Islet of Langerhans (tissue), 1 donor: ENCODE data around the gene STOML2.
"Not testable (repeated sequence)": the region's sequence is repeated elsewhere in the genome, so short reads cannot be mapped to it uniquely, and the experiment has no call there.

Source experiments
- FAIRE-seq: peaks from one replicate; lab custom pipeline; 2011; peaks lifted over from hg19 to GRCh38; lab: Jason Lieb, UNC

STOML2 gene, protein sequence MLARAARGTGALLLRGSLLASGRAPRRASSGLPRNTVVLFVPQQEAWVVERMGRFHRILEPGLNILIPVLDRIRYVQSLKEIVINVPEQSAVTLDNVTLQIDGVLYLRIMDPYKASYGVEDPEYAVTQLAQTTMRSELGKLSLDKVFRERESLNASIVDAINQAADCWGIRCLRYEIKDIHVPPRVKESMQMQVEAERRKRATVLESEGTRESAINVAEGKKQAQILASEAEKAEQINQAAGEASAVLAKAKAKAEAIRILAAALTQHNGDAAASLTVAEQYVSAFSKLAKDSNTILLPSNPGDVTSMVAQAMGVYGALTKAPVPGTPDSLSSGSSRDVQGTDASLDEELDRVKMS

DNA sequence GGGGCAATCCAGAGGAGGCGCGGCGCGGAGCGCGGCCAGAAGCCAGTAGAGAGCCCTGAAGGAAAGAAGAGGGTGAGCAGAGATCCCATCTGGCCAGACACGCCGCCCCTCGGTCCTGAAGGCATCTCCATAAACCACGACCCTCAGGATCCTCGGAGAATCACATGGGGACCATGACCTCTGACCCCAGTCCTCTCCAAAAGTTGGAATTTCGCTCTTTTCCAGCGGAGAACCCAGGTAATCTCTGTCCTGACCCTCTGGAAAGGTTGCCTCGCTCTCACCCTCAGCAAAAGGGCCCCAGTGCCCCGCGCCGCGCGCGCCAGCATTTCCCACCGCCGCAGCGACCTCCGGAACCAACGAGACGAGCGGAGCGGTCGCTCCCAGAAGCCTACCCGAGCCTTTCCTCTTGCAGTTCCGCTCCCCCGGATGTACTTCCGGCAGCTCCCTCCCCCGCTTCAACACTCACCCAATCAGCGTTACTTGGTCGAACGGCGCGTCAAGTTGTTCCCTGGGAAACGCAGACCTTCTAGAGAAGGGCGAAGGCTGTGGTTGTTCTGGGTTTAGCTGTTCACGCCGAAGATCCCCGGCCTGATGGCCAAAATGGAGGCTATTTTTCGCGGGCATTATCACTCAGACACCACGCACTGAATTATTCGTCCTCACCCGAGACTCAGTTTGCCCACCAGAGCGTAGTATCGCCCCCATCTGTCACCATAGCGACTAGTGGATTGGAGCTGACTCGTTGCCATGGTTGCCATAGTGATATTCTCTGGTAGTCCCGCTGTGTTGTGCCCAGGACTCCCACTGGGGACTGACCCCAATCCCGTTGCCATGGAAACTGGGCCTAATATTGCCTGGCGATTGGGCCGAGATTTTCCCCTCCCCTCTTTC lies at the start of gene STOML2:
Gene STOML2 (minus strand): TSS at position 363 of the 891 bp plus-strand sequence. CDS start 37 bp downstream, at position 326.
- FAIRE-seq: peak; percentile 96

DNA sequence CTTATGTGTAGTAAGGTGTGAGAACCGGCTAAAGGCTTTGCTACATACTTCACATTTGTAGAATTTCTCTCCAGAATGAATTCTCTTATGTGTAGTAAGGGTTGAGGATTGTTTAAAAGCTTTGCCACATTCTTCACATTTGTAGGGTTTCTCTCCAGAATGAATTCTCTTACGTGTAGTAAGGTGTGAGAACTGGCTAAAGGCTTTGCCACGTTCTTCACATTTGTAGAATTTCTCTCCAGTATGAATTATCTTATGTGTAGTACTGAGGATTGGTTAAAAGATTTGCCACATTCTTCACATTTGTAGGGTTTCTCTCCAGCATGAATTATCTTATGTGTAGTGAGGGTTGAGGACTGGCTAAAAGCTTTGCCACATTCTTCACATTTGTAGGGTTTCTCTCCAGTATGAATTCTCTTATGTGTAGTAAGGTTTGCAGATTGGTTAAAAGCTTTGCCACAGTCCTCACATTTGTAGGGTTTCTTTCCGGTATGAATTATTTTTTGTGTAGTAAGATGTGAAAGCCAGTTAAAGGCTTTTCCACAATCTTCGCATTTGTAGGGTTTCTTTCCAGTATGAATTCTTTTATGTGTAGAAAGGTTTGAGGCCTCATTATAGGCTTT lies 45.1 kb upstream of the STOML2 start:
- FAIRE-seq: not testable (repeated sequence)

DNA sequence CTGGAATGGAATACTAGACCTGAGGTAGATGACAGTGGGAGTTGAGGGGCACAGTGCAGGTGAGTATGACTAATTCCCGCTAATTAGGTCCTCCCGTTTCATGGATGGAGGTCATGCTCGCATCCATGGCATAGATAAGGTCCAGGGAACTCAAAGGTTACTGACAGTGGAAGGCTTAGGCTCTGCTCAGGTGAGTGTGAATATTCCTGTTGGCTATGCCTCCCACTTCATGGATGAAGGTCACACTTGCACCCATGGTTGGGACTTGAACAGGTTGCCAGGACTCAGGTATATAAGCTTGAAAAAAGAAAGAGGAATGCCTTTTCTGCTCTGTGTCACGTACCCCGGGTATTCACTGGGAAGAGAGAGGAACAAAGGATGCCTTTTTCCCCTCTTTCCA lies 39.1 kb upstream of the STOML2 start:
- no peak for FAIRE-seq

DNA sequence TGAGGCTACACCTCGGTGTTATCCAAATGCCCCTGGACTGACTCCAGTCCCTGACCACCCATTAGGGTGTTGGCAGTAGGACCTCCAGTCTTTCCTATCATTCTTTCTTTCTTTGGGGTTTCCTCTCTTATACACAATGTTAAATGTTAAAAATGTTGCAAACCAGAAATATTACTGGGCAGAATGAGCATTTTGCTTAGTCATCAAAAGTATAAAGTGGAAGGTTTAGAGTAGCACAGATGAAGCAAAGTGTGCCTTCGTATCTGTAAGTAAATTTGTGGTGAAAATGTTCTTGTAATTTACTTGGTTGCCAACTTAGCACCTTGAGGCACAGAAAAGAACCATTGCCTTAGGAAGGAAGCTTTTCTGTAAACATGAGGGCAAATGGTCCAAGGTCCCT lies 37.2 kb upstream of the STOML2 start:
- FAIRE-seq: no peak

DNA sequence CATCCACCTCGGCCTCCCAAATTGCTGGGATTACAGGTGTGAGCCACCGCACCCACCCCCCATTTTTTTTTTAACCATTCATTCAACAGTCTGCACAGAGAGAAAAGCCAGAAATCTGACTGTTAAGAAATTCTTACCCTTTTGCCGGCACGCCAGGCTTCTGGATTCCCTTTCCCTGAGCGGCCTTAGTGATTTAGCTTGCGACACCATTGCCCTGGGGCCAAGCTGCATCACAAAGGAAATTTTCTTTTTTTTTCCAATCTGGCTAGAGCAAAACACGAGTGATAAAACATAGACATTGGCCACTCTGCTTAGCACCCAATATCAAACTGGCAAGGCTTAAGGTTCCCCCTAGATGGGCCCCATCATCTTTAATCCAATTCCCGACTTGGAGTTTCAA lies 33.9 kb upstream of the STOML2 start:
- no peak for FAIRE-seq

DNA sequence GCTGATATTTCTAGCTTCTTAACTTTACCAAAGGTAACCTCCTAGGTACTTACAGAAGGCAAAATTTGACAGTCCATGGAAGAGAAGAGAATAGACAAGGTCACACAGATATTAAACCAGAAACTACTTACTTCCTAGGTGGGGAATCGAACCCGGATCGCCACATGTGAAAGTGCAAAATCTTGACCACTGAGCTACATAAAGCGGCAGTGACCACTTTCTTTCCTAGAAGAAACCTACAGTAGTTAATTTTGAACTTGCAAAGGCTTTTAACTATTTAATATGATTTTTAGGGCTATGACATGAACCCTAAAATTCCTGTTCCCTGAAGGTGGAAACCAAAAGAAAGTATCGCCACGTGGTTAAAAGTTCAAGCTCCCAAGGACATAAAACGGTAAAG lies 33.1 kb upstream of the STOML2 start:
- no peak for FAIRE-seq

DNA sequence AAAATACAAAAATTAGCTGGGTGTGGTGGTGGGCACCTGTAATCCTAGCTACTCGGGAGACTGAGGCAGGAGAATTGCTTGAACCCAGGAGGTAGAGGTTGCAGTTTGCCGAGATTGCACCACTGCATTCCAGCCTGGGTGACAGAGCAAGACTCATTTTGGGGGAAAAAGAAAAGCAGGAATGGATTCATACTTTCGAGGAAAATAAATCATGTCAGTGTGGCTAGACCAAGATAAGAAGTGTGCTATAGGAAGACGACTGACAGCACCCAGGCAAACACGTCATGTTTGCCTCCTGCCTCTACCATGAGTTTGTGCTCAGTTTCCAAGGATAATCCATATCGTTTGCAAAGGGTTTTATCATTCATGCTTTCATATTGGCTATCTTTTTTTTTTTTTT lies 32.0 kb upstream of the STOML2 start:
- FAIRE-seq: no peak

DNA sequence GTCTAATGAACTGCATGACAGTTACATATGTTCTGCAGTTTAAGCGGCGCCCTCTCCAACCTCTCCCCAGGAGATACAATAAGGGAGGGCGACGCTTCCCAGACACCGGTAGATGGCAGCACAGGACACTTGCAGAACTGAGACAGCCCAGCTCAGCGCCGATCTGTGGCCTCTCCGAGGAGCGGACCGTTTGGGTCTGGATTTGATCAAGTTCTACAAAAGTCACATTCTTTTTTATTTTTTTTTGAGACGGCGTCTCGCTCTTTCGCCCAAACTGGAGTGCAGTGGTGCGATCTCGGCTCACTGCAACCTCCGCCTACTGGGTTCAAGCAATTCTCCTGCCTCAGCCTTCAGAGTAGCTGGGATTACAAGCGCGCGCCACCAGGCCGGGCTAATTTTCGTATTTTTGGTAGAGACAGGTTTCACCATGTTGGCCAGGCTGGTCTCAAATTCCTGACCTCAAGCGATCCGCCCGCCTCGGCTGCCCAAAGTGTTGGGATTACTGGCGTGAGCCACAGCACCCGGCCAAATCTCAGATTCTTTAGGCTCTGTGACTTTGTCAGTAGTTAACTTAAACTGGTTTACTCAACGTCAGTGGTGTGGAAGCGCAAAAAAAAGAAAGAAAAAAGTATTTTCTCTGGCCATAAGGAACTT lies 14.1 kb upstream of the STOML2 start:
- no peak for FAIRE-seq

DNA sequence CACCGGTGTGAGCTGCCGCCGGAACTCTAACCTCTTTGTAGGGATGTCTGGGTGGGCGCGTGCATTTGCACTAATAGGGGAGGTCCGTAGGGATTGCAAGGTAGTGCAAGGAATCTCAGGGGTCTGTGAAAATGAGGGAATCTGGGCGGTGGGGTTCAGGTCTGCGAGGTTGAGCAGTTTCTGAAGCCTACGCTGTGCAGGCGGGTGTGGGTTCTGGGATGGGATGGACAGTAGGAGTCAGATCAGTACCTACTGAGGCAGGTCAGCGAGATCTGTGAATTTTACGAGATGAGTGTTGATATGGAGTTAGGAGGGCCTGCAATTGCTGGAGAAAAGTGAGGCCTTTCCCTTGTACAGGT lies 13.6 kb upstream of the STOML2 start:
- FAIRE-seq: no peak

DNA sequence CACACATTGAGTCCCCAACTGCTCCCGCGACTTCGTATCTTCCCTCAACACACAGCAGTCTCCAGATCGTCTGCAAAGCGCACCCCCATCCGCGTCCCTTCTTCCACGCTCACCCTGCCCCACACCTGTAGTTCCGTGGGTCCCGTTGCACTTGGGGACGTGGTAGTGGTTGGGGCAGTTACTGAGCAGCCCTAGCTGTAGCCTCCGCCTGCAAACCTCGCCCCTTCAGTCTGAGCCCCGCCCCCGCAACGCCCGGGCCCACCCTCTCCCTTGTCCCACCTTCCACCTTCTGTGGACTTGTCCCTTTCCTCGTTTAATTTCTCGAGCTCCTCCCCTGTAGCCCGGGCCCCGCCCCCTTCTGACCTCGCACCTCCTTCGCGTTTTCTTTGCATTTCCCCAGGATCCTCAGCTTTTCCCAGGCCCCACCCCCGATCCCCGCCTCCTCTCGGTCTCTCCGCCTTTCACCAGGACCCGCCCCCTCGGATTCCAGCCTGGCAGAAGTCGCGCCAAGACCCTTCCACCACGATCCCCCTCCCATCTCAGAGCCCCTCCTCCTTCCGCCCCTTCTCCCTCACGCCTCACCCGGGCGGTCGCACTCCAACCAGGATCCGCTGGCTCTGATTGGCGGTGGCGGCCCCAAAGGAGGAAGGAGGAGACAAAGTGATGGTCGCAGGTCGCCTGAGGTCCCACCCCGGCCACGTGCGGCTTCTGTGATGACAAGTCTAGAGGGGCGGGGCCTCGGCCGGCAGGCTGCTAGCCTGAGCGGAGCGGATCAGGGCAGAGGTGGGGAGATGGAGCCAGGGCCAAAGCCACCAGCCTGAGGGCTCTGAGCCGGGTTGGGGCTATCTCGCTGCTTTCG lies 13.0 kb upstream of the STOML2 start, which contains the start of gene ATOSB:
Gene ATOSB (minus strand): TSS at position 183 of the 859 bp plus-strand sequence. CDS start 7,588 bp downstream, outside the sequence.
- FAIRE-seq: no peak

DNA sequence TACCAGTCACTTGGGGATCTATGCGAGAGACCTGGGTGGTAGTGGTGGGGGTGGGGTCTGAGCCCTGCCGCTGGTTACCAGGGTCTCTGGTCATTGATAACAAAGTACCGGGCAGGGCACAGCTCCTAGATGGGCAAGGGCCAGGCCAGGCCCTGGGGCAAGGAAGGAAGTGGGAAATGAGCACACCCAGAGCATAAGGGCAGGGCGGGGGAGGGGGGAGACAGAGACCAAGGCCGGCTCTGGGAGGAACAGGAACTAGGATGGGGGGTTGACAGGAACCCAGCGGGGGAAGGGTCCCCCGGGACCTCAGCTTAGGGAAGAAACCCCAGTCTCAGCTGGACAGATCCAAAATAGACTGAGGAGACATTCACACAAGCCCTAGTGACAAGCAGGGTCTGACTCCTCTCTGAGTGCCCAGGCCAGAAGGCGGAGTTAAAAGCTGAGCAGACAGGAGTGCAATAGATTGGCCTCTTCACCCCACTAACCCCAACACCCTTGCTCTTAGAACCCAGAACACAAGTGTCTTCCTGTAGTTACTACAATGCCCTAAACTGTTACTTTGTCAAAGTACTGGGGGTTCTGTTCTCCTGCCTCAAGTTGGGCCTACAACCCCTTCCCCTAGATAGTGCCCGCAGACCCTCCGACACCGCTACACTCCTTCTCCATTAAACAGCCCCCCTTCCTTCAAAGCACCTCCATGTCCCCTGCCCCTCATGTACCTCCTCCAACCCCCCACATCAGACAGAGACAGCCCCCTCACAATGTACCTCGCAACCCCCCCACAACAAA lies 12.1 kb upstream of the STOML2 start:
- no peak for FAIRE-seq

DNA sequence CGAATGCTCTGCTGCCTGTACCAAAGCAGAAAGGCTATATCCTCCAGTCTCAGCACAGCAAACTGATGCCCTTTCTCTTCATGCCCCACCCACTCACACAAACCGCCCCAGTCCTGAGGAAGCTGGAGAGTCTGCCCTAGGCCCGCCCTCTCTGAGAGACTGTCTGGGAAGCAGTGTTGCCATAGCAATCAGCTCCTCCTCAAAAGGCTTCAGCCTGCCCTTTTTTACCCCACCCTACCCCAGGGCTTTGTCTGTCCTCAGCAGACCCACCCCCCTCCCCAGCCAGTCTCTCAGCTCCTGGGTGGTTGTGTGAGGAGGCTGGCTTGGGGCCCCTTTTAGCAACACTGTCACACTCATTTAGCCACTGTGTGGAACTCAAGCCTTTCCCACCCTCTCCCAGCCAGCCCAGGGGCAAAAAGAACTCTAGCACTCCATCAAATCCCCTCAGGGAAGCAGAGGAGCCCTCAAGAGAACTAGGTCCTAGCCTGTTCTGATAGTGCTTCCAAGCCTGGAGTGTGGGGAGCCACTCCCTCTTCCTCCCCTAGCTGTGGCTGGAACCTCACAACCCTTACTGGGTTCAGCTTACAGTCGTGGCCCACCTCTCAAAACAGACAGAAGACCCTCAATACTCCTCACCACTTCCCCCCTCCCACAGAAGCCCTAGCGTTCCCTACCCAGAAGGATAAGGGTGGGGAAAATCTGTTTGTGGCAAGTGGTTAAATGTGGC lies 11.3 kb upstream of the STOML2 start:
- FAIRE-seq: no peak

DNA sequence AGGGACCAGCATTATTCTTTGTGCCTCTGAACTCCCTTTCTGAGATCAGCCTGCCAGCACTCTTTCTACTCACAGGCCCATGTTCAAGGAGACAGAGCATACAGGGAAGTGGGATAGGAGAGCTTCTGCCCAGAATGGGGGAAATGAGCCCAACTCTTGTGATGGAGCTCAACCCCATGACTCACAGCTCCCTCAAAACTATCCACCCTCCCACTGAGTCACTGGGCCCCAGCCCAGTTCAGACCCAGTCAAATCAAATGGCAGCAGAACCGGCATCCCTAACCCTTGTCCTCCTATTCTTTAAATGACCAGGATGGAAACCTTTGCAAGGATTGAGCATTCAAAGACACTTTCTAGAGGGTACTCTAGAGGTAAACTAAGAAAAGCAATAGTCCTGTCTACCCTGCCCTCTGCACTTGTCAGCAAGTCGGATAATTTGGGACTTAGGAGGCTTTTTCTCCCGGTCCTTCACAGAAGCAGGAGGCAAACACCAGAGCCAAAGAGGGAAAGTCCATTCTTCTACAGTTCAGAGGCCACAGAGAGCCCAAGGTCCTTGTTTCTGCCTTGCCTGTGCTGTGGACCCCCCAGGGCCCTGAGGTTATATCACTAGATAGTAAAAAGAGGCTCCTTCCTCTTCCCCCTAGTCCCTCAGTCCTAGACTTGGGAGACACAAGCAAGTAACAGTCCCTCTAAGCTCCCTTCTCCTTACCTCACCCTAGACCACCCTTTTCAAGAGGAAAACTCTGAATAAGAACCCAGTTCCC lies 9.5 kb upstream of the STOML2 start:
- no peak for FAIRE-seq

DNA sequence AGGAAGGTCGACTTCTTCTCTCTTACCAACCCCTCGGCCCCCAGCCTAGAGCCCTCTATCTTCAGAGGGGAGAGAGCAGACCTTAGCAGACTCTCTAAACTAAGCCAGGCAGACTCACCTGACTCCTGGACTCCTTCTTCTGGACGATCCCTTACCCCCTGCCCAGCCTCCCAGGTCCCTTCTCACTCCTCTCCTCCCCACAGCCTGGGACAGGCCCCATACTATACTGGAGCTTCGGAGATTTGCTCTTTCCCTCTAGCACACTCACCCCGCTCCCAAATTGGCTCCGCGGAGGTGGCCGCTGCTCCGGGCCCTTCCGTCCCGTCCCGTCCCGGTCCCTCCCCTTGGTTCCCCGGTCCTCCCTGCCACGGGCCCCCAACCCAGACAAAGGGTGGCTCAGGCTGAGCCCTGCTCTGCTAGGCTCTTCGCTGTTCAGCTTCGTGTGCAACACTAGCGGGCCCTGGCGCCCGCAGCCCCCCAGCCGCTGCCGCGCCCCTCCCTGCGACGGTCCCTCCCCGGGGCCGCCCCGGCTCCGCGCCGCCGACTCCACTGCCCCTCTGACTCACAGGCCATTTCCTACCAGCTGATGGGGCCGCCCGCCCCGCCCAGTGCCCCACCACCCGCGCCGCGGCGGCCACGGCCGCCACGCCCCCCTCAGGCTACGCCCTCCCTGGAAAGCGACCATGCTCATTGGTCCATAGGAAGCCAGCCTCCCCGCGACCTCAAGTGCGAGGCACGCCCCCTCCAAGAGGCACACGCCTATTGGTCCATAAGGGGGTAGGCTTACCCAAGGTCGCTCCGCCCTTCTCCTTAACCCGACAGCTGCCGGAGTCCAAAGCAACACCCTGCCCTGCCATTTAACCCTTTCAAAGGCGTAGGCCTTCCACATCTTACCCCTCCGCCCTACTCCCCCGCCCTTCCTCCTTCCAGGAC lies 8.3 kb upstream of the STOML2 start:
- FAIRE-seq: peak; percentile 27

DNA sequence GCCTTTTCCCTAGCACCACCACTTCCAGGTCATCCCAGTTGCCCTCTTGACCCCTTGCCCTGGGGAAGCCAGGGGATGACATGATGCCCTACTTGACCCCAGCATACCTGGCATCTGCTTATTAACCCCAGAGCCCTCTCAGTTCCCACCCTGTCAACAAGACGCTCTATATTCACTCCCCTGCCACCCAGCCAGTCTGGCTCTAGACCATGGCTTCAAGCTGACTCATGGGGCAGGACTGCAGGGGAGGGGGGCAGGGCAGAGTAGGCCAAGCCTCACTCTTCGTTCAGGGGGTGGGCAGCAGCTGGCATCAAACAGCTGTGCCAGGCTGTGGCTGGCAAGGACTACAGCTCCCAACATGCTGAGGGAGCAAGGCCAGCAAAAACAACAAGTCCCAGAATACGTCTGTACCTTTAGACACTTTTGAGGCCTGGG lies 7.4 kb upstream of the STOML2 start:
- FAIRE-seq: no peak

DNA sequence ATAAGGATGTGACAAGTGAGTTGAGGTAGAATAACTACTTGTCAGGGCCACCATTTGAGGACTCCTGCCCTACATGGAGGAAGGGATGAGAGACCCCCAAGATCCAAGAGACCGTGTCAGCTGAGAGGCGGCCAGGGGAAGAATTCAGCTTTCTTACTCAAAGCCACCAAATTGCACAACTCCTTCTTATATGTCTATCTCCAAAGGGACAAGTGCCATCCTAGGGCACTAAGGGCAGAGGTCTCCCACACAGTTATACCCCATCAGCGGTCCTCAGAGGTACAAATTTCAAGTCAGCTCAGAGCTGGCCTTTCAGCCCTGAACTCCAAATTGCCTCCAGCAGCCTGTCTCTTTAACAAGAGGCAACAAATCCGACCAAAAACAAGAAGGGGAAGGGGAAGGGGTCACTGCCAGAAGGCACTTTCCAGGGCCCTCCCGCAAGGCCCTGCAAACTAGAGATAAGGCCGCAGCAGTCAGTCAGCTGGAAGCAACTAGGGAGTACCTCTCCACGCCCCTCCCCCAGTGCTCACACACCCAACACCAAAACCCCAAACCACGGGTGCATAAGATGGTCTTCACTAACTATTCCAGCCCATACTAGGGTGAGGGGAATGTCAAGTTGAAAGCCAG lies 6.1 kb upstream of the STOML2 start:
- FAIRE-seq: no peak

DNA sequence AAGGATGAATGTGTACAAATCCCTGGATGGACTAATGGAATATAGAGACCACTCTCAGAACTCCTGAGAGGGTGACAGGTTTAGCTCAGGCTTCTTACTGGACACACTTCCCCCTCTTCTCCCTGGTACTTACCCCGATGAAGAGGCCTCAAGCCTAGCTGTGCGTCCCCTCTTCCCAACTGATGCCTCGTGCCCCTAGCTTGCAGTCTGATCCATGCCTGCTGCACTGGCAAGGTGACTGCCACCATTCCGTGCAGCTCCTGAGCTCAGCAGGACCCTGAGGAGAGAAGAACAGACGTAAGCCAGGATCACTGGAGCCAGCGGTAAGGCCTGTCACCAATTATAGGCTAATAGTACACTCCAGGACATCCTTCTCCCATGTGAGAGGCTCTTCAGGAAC lies 5.5 kb upstream of the STOML2 start:
- no peak for FAIRE-seq
